Measurements from ENCODE around the gene ZRANB3.

DNA sequence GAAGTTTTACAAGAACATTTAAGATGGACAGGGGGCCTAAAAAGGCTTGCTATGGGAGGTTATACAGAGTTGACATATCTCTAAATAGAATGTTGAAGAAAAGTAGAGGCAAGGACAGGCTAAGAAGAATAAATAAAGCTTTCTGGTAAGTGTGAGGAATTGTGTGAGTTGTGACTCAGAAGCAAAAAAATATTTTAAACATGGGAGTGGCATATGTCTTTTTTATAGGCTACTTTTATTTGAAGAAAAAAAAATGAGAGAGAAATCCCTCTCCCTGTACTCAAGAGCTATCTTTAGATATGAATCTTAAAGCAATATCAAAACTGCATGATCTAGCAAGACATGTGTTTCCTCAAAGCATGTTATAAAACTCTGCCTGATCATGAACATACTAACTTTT is 437.8 kb downstream of the ZRANB3 start:
- TF ChIP-seq SUZ12 (IDR thresholded peaks at IDR 0.05; ENCODE audit: extremely low read depth, insufficient read depth, insufficient read length) (no peak), YY1 (IDR thresholded peaks at IDR 0.05; ENCODE audit: insufficient read depth, insufficient read length) (no peak), ZNF274 (IDR thresholded peaks at IDR 0.05; ENCODE audit: low read depth, low read length) (no peak)

Data from NT2/D1 (cell line).